HG02938 (cell line): ENCODE measurements around the gene ZNF565.
A peak's percentile ranks its signal among the peaks of the same experiment; 100 is the strongest.
"Not testable (repeated sequence)": the region's sequence is repeated elsewhere in the genome, so short reads cannot be mapped to it uniquely, and the experiment has no call there.

ENCODE experiments used
- ATAC-seq: cut with Tn5 transposase; IDR thresholded peaks from one replicate; pipeline ENCODE4 v1.9.1; 2021; ENCODE audit warnings: mild to moderate bottlenecking, moderate library complexity; ENCODE audit not compliant: unreplicated experiment

The ZNF565 gene

DNA sequence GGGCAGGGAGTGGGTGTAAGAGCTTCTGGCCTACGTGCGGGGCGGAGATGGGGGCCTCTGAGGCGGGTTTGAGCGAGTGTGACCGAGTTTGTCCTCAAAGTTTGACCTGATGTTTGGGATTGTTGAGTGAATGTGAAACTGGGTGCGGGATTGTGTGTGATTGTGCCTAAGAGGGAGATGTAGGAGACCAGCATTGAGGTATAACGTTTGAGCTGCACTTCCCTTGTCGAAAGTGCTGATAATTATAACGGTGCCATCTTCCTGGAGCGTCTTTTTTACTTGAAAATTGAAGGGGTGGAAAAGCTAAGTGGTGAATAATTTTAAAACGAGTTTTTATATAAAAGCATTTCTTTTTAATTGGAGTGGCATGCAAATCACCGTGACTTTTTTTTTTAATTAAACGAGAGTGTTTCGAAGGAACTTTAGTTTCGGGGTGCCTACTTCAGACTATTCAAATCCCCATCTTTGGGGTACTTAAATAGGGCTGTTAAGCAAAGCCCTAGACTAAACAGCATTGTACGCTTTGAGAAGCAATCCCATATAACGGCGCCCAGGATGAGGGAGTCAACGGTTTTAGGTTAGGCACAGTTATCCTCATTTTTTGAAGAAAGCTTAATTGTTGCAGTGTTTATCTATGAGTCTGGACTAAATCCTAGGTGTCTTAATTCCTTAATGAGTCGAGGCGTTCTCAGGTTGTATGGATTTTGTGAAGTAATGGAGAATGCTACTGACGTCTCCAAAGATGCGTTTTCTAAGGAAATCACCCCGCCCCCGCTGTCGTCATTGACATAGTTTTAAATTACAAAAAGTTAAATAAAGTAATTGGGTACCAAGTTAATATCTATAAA is 1.0 kb upstream of the ZNF565 start:
- ATAC-seq, result peak; percentile 15

DNA sequence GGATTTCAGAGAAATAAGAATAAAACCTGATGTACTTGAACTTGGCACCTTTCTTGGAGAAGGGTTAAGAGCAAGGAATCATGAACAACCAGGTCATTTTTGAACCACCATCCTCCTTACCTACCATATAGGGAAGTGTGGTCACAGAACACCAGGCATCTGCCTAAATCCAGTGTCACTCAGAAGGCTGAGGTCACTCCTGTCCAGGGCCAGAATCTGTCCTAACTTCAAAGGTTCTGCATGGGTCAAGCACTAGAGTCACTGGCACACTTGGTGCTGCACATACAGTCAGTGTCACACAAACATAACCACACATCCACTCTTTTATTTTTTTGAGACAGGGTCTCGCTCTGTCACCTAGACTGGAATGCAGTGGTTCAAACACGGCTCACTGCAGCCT is 1.6 kb downstream of the ZNF565 start:
- no peak for ATAC-seq

DNA sequence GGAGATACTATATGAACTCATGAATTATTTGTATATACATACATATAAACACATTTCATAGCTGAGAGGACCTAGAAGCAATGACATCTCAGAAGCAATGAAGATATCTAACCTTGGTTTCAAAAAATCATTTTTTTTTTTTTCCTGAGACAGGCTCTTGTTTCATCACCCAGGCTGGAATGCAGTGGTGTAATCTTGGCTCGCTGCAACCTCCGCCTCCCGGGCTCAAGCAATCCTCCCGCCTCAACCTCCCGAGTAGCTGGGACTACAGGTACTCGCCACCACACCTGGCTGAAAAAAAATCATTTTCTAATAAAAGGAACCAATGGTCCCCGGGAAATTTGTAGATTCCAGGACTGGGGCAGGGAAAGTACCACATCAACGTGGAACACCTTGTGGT is 4.0 kb downstream of the ZNF565 start:
- ATAC-seq, result no peak

DNA sequence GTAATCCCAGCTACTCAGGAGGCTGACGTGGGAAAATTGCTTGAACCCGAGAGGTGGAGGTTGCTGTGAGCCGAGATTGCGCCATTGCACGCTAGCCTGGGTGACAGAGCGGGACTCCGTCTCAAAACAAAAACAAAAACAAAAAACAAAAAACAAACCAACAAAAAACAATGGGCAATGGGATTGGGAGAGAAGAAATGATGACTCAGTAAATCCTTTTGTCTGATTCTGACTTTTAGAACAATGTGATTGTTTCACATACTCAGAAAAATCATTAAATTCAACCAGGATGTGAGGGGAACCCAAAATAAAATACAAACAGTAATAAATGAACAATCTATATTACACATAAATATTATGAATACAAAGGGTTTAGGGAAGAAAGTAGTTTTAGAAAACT is 5.1 kb downstream of the ZNF565 start:
- ATAC-seq, result no peak

DNA sequence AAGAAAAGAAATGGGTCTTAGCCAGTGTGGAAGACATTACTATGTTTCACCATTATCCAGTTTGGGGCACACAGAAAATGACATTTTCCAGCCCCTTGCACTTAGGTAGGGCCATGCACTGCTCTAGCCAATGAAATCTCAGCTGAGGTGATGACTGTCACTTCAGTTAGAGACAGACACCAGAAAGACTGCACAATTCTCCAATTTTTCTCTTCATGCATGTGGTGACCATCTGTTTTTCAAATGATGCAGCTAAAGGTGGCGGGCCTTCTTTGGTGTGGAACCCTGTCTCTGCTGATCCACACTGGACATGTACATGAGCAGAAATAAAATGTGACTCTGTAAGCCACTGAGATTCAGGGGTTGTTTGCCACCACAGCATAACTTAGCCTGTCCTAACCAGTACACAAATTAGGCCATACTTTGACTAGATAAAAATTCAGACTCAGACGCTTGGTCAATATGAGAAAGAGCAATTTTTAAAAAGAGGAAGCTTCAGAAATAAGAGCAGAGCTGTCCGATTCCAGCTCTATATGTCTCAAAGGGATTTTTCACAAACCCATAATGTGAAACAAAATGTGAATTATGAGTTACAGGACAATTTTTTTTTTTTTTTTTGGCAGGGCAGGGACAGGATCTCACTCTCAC is 6.7 kb downstream of the ZNF565 start:
- peak; percentile 65 for ATAC-seq

DNA sequence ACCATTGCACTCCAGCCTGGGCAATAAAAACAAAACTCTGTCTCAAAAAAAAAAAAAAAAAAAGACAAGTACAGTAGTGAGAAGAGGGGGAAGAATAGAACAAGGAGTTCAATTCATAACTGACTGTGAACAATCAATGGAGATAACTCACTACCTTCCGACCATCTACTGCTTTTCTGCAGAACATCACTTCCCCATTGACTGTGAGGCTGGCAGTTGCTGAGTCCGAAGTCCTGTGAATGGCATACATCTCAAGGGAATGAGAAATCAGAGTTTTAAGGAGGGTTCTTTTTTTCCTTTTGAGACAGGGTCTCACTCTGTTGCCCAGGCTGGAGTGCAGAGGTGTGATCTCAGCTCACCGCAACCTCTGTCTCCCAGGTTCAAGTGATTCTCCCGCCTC is 11.2 kb downstream of the ZNF565 start:
- no peak for ATAC-seq

DNA sequence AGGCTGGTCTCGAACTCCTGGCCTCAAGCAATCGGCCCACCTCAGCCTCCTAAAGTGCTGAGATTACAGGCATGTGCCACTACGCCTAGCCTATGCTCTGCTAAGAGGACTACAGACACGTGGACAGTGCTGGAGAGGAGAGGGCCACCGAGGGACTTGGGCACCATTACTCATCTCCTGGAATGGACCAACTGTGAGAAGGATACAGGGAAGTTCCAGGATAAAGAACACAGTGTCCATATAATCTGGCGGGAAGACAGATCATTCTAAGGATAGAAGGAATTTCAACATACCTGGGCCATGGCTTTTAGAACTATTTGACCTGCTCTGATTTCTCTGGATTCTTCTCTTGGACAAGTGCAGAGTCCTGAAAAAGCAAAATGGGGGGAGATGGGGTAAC is 12.8 kb downstream of the ZNF565 start:
- ATAC-seq, result no peak

DNA sequence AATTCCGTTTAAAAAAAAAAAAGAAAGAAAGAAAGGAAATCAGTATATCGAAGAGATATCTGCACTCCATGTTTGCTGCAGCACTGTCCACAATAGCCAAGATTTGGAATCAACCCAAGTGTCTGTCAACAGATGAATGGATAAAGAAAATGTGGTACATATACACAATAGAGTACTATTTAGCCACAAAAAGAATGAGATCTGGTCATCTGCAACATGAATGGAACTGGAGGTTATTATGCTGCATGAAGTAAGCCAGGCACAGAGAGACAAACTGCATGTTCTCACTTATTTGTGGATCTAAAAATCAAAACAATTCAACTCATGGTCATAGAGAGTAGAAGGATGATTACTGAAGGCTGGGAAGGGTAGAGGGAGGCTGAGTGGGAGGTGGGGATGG is 16.3 kb downstream of the ZNF565 start:
- no peak for ATAC-seq

DNA sequence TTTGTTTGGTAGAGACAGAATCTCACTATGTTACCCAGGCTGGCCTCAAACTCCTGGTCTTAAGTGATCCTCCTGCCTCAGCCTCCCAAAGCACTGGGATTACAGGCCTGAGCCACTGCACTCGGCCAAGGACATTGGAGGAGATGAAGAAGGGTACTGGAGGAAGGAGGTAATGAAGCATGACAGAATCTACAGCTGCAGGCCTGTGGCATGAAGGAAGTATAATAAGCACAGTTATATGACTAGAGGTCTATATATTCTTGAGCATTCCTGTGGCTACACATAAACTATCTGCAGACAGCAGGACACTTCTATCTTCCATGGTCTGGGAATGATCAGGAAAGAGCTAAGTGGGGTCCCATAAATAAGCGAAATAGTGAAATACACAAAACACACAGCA is 18.2 kb downstream of the ZNF565 start:
- ATAC-seq, result no peak

DNA sequence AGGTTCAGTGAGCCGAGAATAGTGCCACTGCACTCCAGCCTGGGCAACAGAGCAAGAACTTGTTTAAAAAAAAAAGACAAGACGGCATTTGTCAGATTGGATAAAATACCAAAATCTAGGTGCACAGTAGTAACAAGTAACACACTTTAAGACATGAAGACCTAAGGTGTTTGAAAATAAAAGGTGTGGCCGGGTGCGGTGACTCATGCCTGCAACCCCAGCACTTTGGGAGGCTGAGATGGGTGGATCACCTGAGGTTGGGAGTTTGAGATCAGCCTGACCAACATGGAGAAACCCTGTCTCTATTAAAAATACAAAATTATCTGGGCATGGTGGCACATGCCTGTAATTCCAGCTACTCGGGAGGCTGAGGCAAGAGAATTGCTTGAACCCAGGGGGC is 27.7 kb downstream of the ZNF565 start:
- not testable (repeated sequence) for ATAC-seq

DNA sequence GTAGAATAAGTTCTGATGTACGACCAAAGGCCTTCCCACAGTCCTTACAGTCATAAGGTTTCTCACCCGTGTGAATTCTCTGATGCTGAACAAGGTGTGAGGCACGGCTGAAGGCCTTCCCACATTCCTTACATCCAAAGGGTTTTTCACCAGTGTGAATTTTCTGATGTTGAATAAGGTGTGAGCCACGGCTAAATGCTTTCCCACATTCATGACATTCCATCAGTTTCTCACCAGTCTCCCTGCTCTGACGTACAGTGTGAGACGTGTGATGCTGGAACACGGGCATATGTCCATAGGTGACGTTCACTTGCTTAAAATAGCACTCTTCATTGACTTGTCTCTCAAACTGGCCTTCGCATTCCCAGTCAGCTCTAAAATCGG is 31.2 kb downstream of the ZNF565 start:
- no peak for ATAC-seq

DNA sequence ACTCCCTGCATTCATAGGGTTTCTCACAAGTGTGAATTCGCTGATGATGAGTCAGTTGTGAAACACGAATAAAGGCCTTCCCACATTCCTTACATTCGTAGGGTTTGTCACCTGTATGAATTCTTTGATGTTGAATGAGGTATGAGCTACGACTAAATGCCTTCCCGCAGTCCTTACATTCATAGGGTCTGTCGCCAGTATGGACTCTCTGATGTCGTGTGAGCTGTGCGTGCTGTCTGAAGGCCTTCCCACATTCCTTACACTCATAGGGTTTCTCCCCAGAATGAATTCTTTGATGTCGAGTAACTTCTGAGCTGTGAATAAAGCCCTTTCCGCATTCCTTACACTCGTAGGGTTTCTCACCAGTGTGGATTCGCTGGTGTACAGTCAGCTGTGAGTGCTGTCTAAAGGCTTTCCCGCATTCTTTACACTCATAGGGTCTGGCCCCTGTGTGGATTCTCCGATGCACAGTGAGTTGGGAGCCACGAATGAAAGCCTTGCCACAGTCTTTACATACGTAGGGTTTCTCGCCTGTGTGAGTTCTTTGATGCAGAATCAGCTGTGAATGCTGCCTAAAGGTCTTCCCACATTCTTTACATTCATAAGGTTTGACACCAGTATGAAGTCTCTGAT is 31.7 kb downstream of the ZNF565 start:
- no peak for ATAC-seq

DNA sequence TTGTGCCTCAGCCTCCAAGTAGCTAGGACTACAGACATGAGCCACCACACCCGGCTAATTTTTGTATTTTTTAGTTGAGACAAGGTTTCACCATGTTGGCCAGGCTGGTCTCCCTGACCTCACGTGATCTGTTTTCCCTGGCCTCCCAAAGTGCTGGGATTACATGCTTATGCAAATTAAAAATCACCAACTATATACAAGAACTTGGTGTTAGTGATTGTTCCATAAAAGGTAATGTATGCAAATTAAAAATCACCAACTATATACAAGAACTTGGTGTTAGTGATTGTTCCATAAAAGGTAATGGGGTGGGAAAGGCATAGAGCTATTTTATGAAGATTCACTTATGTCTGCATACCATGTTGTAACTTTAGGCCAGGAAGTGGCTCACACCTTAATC is 35.4 kb downstream of the ZNF565 start:
- ATAC-seq, result not testable (repeated sequence)

DNA sequence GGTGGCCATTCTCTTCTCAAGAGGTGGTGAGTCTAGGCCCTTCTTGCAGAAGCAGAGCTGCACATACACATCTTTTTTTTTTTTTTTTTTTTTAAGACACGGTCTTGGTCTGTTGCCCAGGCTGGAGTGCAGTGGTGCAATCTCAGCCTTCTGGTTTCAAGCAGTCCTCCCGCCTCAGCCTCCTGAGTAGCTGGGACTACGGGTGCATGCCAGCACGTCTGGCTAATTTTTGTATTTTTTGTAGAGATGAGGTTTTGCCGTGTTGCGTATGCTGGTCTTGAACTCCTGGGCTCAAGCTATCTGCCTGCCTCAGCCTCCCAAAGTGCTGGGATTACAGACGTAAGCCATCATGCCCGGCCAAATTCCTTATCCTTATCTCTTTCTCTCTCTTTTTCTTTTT is 40.6 kb downstream of the ZNF565 start:
- not testable (repeated sequence) for ATAC-seq

DNA sequence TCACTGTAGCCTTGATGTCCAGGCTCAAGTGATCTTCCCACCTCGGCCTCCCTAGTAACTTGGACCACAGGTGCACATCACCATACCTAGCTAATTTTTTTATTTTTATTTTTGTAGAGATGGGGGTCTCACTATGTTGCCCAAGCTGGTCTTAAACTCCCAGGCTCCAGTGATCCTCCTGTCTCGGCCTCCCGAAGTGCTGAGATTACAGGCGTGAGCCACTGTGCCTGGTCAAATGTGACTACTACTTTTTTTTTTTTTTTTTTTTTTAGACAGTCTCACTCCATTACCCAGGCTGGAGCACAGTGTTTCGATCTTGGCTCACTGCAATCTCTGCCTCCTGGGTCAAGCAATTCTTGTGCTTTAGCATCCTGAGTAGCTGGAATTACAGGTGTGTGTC is 41.6 kb downstream of the ZNF565 start:
- ATAC-seq, result no peak

DNA sequence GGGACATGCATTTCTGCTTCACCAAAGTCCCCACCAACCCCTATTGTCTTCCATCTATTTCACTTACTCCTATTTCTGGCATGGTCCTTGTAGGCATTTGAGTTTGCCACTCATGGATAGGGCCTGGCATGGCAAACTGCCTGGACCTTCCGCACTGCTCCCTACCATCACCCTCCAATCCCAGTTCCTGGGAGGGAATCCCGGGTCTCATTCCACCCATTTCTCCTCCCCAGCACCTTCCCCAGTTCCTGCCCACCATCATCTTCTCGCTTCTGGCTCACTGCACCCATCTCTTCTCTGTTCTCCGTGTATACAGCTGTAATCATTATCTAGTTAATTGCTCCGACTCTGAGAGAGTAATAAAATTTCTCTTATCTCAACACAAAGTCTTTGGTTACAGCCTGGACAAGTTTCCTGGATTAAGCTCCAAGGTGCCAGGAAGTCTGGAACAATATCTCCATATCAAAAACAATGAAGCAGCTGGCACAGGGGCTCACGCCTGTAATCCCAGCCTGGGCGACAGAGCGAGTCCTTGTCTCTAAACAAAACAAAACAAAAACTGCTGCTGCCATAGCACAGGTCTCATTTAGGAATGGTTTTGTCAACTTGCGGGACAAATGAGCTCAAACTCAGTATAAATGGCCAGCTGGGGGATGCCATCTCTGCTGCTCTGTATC is 45.2 kb downstream of the ZNF565 start:
- ATAC-seq, result no peak

DNA sequence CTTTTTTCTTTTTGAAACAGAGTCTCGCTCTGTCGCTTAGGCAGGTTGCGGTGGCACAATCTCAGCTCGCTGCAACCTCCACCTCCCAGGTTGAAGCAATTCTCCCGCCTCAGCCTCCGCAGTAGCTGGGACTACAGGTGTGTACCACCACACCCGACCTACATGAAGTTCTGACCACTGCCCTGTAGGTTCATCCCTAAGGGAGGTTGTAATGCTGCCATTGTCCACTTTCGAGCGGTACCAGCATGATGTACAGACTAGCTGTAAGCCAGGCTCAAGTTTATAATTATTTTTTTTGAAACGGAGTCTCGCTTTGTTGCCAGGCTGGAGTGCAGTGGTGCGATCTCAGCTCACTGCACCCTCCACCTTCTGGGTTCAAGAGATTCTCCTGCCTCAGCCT is 50.7 kb downstream of the ZNF565 start:
- no peak for ATAC-seq

DNA sequence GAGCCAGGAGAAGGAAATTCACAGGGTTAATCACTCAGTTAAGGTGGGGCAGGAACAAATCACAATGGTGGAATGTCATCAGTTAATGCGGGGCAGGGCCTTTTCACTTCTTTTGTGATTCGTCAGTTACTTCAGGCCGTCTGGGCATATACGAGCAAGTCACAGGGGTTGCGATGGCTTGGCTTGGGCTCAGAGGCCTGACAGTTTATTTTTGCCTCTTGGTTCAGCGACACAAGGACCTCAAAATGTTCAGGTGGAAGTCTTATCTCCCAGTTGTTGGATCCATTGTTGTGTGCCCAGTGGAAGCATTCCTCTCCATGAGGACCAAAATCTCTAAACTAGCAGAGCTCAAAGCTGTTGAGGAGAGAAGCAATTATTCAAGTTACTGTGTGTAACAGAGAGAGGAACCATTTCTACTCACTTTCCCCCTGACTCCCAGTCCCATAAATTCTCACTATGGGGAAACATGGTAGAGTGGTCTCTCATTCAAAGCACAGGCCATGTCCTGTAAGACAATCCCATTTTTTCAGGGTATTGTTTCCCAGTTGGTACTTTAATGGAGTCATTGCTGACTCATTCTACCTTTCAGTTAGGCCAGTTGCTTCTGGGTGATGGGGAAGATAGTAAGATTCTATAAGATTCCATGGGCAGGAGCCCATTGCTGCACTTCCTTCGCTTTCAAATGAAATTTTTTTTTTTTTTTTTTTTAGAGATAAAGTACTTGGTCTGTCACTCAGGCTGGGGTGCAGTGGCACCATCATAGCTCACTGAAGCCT is 53.5 kb downstream of the ZNF565 start:
- no peak for ATAC-seq

DNA sequence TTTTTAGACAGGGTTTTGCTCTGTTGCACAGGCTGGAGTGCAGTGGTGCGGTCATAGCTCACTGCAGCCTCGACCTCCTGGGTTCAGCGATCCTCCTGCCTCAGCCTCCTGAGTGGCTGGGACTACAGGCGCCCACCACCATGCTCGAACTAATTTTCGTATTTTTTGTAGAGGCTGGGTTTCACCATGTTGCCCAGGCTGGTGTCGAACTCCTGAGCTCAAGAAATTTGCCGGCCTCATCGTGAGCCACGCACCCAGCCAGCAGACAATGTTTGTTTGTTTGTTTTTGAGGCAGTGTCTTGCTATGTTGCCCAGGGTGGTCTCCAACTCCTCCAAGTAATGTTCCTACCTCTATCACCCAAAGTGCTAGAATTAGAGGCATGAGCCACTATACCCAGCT is 61.3 kb downstream of the ZNF565 start:
- ATAC-seq, result no peak

DNA sequence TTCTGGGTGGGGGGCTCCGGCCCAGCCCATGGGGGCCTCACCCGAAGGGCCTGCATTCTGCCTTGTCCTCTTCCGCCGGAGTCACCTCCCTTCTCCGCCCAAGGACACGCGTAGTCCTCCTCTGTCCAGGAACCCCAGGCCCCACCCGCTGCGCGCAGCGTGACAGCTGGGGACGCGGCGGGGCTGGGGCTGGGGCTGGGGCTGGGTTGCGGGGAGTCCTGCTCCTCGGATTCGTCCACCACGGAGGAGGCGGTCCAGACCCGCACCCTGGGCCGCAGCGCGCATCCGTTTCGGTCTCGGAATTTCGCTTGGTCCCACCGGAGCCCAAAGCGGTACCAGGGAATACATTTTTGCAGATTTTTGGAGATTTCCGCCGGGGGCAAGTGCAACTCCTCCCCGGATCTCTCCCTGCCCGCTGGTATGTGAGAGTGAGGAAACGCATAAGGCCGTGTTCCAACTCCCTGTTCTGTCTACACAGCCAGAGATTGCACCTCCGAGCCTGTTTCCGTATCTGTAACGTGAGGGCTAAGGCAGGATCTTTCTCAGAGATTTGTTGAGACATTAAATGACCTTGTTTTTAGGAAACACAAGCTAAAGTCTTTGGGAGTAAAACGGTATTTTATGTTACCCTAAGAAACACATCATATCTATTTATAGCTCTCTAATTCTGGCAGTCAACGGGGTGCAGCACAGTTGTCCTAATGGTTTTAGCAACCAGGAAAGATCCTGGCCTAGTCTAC is 61.9 kb downstream of the ZNF565 start, which contains the start of gene COX7A1:
Gene COX7A1 (minus strand): TSS at position 96 of the 740 bp plus-strand sequence. CDS start 40 bp downstream, at position 56.
- ATAC-seq, result no peak
